Activated T-cell treated with anti-CD3 and anti-CD28 coated beads for 48 hours (primary cell): ENCODE data around the gene VKORC1.

Experiments
- DNase-seq: peaks from one replicate; pipeline ENCODE4 v3.0.0-alpha.2; 2020; ENCODE audit warnings: low read depth

Gene VKORC1

DNA sequence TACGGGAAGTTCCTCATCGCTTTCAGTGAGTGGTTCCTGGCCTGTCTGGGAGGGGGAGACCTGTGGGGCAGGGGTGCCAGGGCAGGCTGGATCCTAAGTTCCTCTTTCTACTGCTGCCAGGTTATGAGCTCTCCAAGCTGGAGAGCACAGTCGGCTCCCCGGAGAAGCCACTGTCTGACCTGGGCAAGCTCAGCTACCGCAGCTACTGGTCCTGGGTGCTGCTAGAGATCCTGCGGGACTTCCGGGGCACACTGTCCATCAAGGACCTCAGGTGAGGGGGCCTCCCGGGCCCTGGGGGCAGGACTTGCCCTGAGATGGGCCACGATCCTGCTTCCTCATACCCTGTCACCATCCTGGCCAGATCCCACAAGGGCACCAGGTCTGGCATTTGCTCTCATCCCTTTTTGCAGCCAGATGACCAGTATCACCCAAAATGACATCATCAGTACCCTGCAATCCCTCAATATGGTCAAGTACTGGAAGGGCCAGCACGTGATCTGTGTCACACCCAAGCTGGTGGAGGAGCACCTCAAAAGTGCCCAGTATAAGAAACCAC is 35.8 kb upstream of the VKORC1 start:
- no peak for DNase-seq

DNA sequence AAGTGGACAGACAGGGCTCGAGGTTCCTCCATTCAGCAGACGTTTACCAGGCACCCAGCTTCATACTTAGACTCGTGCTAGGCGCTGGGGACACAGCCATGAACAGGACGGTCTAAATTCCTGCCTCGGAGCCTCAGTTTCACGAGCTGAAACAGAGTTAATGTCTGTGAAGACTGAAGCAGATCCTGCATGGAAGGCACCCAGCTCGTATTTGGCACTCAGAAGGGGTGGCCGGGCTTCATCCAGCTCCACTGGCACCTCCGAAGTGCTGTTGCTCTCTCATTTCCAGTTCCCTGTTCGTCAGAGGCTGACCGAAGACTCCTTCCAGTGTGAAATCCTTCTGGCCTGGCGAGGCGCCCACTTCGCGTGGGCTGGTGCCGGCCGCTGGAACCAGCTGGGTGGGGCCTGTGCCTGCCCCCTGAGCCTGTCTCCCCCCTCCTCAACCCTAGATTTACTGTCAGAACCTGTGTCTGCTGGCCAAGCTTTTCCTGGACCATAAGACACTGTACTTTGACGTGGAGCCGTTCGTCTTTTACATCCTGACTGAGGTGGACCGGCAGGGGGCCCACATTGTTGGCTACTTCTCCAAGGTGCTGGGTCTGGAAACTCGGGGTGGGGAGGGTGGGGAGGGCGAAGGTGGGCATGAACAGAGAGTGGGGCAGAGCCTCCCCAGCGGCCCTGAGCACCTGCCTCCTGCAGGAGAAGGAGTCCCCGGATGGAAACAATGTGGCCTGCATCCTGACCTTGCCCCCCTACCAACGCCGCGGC is 35.2 kb upstream of the VKORC1 start:
- no peak for DNase-seq

DNA sequence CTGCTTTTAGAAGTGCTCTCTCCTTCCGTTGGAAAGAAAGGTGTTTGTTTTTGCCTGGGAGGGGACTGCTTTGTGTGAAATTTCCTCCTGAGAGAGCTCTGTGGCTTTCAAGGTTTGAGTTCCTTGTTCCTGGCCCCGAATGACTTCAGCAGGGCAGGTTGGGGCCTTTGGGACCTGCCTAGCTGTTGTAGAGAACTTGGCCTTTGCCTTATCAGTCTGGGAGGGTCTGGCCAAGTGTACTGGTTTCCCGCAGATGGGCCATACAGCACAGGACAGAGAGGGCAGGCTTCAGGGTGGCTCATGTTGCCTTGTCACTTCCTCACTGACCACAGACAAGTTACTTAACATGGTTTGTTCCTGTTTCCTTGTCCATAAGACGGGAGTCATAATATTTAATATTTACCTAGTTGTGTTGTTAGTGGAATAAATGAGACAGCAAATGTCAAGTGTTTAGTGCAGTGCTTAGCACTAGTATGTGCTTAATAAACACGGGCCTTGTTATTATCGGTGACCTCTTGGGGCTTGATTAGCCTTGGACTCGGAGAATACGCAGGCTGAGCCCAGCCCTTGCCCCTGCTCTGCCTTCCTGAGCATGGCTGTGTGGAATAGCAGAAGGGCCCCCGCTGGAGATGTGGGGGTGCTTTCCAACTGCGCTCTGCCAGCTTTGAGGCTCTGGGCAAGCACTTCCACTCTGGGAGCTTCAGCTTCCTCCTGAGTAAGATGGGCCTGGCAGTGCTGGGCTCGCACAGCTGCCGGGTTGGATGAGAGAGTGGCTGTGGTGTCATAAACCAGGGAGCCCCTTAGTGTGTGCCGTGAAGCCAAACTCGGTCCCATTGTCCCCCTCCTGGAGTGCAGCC is 34.3 kb upstream of the VKORC1 start:
- DNase-seq = no peak

DNA sequence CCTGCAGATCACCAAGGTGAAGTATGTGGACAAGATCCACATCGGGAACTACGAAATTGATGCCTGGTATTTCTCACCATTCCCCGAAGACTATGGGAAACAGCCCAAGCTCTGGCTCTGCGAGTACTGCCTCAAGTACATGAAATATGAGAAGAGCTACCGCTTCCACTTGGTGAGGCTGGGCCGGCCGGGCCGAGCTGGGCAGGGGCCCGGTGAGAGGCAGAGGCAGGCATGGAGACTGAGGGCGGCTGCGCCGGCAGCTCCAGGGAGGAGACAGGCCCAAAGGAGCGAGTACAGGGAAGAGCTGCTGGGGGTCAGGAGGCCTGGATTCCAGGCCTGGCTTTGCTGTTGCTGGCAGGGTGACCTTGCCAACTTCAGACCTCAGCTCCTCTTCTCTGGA is 32.6 kb upstream of the VKORC1 start:
- no peak for DNase-seq

DNA sequence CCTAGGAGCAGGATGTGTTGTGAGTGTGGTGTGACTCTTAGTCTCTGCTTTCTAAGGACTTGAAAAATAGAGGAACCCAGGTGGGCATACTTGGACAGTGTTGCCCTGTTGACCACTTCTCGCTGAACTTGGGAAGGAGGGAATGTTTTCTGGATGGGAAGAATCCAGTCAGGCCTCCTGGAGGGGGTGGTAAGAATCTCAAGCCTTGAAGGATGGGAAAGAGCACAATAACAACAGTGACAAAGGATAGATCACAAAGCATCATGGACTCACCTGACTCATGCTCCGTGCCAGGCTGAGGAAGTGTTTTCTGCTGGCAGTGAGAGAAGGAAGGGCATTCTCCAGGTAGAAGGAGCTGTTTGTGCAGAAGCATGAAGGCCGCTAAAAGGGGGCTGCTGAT is 31.2 kb upstream of the VKORC1 start:
- DNase-seq = no peak

DNA sequence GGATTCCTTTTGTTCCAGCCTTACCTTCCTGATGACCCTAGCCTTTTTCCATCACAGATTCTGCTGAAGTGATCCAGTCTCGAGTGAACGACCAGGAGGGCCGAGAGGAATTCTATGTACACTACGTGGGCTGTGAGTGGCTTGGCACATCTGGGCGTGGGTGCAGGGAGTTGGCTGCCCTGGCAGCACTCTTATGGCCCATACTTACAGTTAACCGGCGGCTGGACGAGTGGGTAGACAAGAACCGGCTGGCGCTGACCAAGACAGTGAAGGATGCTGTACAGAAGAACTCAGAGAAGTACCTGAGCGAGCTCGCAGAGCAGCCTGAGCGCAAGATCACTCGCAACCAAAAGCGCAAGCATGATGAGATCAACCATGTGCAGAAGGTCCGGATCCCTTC is 25.5 kb upstream of the VKORC1 start:
- no peak for DNase-seq

DNA sequence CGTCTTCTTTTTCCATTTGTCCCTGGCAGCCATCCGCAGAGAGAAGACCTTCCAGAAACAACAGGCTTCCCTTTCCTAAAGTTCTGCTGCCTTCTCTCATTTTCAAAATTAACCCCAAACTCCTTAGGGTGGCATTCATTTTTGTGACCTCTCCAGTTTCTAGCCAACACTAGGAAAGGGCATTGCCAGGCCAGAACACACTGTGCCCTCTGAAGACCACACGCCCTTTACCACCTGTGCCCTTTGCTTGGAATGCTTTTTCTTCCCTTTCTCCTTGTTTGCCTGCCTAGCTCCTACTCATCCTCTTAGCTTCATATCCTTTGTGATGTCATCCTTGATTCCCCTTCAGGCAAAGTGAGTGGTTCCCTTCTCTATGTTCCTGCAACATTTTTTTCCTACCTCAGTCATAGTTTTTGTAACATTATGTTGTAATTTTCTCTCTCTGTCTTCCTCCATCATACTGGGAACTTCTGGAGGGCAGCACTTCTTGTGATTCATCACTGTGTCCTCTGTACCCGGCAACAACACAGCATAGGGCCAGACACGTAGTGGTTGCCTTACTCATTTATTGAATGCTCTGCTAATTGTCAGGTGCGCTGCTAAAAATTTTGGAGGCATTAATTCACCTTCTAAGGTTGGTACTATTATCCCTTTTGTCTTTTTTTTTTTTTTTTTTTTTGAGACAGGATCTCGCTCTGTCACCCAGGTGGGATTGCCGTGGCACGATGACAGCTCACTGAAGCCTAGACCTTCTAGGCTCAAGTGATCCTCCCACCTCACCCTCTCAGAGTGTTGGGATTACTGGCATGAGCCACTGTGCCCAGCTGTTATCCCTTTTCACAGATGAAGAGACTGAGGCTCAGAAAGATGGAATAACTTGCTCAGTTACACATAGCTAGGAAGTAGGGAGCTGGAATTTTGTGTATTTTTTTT is 23.9 kb upstream of the VKORC1 start:
- no peak for DNase-seq

DNA sequence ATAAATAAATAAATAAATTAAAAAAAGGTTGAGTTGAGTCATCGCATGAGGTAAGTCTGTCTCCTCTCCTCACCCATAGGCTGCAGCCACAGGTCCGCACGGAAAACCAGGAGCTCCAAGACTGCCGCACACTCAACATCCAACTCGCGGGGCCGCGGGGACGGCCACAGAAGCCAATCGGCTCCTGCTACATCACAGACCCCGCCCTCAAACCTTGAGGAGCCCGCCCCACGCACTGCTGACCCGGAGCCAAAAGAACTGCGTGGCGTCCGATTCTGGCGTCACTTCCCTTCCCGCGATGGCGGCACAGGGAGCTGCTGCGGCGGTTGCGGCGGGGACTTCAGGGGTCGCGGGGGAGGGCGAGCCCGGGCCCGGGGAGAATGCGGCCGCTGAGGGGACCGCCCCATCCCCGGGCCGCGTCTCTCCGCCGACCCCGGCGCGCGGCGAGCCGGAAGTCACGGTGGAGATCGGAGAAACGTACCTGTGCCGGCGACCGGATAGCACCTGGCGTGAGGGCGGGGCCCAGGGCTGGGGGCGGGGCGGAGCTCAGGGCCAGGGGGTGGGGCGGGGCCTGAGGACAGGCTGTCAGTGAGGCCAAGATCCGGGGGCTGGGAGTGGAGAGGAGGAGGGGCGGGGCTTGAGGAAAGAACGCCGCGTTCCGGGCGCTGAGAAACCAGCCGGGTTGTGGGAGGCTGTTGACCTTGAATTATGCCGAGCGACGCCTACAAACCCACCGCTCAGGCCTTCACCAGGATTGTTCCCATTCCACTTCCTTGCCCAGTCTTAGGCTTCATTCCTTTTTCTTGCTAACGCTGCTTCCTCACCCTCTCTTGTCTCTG is 23.0 kb upstream of the VKORC1 start, which contains the start of gene KAT8:
Gene KAT8 (plus strand): TSS at position 281 of the 839 bp plus-strand sequence. CDS start 18 bp downstream, at position 299.
- peak; percentile 95 for DNase-seq

DNA sequence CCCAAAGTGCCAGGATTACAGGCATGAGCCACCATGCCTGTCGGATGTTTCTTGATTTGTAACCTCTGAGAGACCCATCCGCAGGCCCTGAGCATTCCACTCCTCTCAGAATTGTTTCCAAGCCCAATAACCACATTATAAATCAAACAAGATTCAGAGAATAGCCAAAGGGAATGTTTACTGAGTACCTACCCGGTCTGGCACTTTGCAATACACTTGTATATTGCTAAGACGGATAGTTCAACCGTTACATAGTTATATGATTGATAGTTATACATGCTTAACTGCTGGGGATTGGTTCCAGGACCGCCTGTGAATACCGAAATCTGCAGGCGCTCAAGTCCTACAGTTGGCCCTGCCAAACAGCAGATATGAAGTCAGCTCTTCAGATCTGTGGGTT is 19.9 kb upstream of the VKORC1 start:
- no peak for DNase-seq

DNA sequence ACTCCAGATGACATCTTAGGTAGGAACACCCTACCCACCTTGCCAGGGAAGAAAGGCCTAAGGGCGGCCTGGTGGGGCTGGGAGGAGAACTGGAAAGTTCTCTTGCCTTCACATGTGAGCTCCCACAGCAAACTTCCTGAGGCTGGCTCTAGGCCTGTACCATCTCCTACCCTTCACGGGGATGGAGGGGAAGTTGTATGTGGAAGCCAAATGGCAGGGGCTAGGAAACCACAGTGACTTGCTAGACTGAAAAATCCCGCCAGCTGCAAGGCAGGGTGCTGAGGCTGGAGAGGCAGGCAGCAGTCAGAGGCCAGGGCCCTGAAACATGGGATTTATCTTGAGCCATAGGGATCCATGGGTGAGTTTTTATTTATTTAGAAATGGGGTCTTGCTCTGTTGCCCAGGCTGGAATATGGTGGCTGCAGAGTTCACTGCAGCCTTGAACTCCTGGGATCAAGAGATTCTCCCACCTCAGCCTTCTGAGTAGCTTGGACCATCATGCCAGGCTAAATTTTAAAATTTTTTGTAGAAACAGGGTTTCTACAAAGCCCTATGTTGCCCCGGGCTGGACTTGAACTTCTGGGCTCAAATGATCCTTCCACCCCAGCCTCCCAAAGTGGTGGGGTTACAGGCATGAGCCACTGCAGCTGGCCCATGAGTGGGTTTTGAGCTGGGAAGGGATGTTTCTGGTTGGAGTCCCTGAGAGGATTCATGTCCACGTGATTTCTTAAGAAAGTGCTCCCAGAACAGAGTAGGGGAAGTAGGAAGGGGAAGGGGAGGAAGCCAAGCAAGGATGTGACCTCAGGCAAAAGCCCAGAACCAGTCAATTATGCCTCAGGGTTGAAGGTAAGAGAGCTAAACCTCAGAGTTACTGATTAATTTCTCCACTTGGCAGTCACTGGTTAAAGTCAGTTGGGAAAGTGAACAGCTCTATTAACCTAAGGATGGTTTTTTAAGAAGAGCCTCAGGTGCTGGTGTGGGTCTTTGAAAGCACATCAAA is 18.8 kb upstream of the VKORC1 start:
- no peak for DNase-seq

DNA sequence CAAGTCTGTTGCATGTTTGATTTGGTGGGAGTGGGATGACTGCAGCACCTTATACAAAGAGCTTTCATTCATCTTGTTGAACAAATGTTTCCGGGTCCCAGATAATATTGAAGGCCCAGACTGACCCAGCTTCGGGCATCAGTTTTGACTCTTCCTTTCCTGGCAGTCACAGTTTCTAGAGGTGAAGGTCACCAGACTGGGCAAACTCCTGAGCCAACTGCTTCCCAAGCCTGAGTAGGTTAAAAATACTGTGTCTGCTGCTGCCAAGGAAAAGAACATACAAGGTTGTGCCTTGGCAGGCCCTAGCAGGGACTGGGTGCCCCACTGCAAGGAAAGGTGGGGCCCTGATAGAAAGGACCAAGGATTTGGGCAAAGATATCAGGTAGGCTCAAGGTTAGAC is 18.1 kb upstream of the VKORC1 start:
- DNase-seq = no peak

DNA sequence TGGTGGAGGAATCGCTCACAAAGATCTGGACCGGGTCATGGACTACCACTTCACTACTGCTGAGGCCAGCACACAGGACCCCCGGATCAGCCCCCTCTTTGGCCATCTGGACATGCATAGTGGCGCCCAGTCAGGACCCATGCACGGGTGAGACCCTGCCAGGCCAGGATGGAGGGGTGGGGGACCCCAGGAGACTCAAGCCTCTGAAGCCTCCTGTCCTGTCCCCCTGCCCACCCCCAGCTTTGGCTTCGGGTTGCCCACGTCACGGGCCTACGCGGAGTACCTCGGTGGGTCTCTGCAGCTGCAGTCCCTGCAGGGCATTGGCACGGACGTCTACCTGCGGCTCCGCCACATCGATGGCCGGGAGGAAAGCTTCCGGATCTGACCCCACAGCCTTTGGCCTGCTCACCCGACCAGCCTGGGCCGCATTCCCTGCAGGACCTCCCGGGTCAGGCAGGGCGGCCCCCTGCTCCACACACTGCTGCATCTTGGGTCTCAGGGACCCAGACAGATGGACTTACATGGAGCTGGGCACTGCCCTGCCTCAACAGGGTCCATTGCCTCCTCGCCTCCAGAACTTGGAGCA is 17.4 kb upstream of the VKORC1 start:
- DNase-seq = no peak

DNA sequence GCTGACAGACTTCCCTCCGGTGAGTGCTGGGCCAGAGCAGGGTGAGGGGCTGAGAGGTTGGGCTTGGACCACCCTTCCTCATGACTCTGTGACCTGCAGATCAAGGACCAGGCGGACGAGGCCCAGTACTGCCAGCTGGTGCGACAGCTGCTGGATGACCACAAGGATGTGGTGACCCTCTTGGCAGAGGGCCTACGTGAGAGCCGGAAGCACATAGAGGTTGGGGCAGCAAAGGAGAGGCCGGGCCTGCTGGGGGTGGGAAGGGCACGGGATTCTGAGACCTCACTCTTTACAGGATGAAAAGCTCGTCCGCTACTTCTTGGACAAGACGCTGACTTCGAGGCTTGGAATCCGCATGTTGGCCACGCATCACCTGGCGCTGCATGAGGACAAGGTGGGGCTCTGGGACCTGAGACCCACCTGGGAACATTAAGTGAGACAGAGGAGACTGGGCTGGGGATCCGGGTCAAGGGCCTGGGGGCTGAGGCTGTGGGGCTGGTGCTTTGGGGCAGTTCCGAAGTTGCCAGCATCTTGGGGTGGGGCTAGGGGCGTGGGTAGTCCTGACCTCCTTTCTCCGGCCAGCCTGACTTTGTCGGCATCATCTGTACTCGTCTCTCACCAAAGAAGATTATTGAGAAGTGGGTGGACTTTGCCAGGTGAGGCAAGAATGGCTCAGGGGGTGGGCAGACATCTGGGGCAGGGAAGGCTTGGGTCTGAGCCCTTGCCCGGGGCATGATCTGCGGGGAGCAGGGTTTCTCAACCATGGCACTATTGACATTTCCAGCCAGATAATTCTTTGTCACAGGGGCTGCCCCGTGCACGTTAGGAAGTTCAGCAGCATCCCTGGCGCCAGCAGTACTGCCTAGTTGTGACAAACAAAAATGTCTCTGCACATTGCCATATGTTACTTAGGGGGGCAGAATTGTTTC is 15.8 kb upstream of the VKORC1 start:
- no peak for DNase-seq

DNA sequence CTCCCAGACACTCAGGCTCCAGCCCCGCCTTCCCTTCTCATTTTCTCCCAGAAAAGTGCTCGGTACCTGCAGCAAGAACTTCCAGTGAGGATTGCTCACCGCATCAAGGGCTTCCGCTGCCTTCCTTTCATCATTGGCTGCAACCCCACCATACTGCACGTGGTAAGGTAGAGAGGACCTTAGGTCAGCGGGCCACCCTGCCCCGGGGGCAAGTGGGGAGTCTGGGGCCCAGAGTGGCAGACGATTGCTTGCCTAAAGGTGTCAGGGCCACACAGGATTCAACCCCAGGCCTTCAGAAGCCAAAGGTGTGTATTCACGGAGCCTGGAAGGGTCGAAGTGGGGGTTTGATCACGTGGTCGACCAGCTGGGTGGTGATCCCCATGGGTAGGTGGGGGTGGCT is 15.0 kb upstream of the VKORC1 start:
- no peak for DNase-seq

DNA sequence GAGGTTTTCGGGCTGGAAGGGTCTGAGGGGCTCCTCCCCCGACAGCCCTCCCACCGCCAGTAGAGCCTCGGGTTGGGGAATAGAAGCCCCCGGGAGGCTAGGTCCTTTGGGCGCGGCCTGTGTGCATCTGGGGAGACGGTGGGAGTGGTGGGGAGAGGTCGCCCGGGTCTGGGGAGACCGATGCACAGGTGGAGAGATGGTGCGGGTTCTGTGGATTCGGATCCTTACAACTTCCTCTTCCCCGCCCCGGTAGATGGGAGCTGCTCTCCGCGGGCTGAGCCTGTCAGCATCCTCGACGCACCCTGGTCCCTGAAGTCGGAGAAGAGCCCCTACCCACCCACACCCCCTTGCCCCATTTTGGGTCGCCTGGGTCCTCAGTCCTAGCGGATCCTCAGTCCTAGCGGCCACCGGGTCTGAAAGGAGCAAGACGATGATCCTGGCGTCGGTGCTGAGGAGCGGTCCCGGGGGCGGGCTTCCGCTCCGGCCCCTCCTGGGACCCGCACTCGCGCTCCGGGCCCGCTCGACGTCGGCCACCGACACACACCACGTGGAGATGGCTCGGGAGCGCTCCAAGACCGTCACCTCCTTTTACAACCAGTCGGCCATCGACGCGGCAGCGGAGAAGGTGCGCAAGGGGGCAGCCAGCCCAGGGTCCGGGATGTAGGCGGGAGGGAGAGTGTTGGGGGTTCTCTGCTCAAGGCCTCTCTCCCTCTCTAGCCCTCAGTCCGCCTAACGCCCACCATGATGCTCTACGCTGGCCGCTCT is 14.4 kb upstream of the VKORC1 start:
- no peak for DNase-seq

DNA sequence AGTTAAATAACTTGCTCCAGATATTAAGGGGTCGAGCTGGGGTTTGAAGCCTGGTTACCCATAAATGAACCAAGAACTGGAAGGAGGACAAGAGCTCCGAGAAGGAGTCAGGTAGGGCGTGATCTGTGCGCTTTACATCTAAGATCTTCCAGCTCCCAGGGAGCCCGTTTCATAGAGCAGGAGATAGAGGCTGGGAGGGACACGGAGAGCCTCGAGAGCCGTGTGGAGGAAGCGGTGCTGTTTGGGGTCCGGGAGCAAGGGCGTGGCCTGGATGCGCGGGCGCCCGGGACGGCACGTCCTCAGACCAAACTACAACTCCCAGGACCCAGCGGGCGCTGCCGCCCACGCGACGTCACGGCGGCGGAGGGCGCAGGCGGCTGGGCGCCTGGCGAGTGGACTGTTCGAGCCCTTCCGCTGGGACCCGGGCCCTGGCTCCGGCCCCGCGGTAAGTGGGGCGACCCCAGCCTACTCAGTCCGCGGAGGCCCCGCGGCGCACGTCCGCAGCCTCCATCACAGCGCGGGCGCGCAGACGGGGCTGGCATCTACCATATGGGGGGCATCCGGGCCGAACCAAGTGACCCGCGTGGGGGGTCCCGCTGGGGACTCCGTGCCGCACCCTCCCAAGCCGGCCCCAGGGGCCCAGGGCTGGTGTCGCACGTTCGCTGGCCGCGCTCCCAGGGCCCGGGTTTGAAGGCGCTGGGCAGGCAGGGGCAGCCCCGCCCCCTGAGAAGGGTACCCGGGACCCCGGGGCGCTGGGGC is 13.6 kb upstream of the VKORC1 start, which contains the start of gene BCKDK:
Gene BCKDK (plus strand): TSS at position 352 of the 759 bp plus-strand sequence. CDS start 838 bp downstream, outside the sequence.
- DNase-seq = peak; percentile 79
